GM19468 (cell line): ENCODE measurements around the gene METTL18.
A peak's percentile ranks its signal among the peaks of the same experiment; 100 is the strongest.
"Not testable (repeated sequence)": the region's sequence is repeated elsewhere in the genome, so short reads cannot be mapped to it uniquely, and the experiment has no call there.

Experiments
- ATAC-seq: cut with Tn5 transposase; IDR thresholded peaks from one replicate; pipeline ENCODE4 v1.9.1; 2021; ENCODE audit warnings: mild to moderate bottlenecking, moderate library complexity, moderate number of reproducible peaks; ENCODE audit not compliant: unreplicated experiment; ENCODE audit errors: extremely low read depth

METTL18 gene

GRCh38 chr1:169794530-169795416 is at the start of gene METTL18:
TSS of gene METTL18 (minus strand) at chr1:169794907. CDS start at chr1:169793695, 1,212 bp downstream.
- ATAC-seq = peak; percentile 65

- no peak for ATAC-seq
These were observed 44.2 kb upstream of the METTL18 start for GRCh38 chr1:169838942-169839341.

- ATAC-seq = no peak
These were observed 41.5 kb upstream of the METTL18 start for GRCh38 chr1:169836198-169836597.

GRCh38 chr1:169835647-169836046 is 40.9 kb upstream of the METTL18 start:
- no peak for ATAC-seq

- no peak for ATAC-seq
These were observed 40.2 kb upstream of the METTL18 start for GRCh38 chr1:169834869-169835268.

GRCh38 chr1:169833179-169833901 is 38.6 kb upstream of the METTL18 start:
- no peak for ATAC-seq

GRCh38 chr1:169829671-169830070 is 35.0 kb upstream of the METTL18 start:
- ATAC-seq = no peak

GRCh38 chr1:169824153-169824552 is 29.4 kb upstream of the METTL18 start:
- no peak for ATAC-seq

- ATAC-seq = no peak
These were observed 26.8 kb upstream of the METTL18 start for GRCh38 chr1:169821500-169821899.

- ATAC-seq = no peak
These were observed 21.9 kb upstream of the METTL18 start for GRCh38 chr1:169816617-169817016.

- no peak for ATAC-seq
These were observed 19.6 kb upstream of the METTL18 start for GRCh38 chr1:169814265-169814664.

GRCh38 chr1:169812131-169812530 is 17.4 kb upstream of the METTL18 start:
- no peak for ATAC-seq

GRCh38 chr1:169811418-169812035 is 16.8 kb upstream of the METTL18 start:
- ATAC-seq = not testable (repeated sequence)

- ATAC-seq = no peak
These were observed 14.8 kb upstream of the METTL18 start for GRCh38 chr1:169809370-169810095.

GRCh38 chr1:169804941-169805340 is 10.2 kb upstream of the METTL18 start:
- no peak for ATAC-seq

GRCh38 chr1:169802888-169803287 is 8.2 kb upstream of the METTL18 start:
- no peak for ATAC-seq

GRCh38 chr1:169797281-169797680 is 2.6 kb upstream of the METTL18 start:
- ATAC-seq = no peak

GRCh38 chr1:169796274-169796810 is 1.6 kb upstream of the METTL18 start:
- ATAC-seq = no peak

- ATAC-seq = no peak
These were observed 980 bp upstream of the METTL18 start for GRCh38 chr1:169795687-169796086.

GRCh38 chr1:169793730-169794129 is 977 bp downstream of the METTL18 start:
- no peak for ATAC-seq
